Measurements from ENCODE around the gene GALNT18. TPM values are rescaled to one million over a fixed set of nuclear protein-coding genes. Genes with fewer than 3 reads are reported as not detected.

GALNT18 gene
- total RNA-seq, 6 experiments from 2014 or later = 3.7 to 11.4 (median 7.8) TPM

DNA sequence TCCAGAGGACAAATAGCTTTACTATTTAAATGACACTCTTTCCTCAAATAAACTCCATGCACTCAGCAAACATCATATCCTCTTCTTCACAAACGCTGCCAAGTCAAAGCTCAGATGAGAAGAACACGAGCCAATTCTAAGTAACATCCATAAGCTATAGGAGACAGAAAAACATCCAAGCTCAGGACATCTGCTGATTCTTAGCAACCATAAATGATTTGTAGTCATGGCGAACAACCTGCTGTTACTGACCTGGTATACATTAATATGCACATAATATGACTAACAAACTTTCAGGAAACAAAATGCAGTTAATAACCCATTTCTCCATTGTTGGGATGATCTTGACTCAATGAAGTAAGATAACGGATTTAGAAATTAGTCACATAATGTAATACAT lies 6.7 kb downstream of the GALNT18 start:
- H3K4me1 ChIP-seq = peaks cover 0 to 9% (median 0%) of the 10 kb centered on the region in 4 donors
- no peaks in the 10 kb centered on the region for H3K36me3 ChIP-seq
- H3K4me3 ChIP-seq = no peak overlapping the region
- DNase-seq (no peak), ATAC-seq (no peak)
- 54% methylated on average over 4 of the region's 4 CpGs for WGBS (ENCODE audit: insufficient coverage, low coverage, low lambda C conversion rate, missing lambda C conversion rate)
- no peak overlapping the region for H3K27ac ChIP-seq
- H3K9me3 ChIP-seq = no peaks in the 10 kb centered on the region
- no peaks in the 10 kb centered on the region for H3K27me3 ChIP-seq
- no peak for TF ChIP-seq POLR2A (IDR thresholded peaks at IDR 0.05)
- TF ChIP-seq, protein P1, sequence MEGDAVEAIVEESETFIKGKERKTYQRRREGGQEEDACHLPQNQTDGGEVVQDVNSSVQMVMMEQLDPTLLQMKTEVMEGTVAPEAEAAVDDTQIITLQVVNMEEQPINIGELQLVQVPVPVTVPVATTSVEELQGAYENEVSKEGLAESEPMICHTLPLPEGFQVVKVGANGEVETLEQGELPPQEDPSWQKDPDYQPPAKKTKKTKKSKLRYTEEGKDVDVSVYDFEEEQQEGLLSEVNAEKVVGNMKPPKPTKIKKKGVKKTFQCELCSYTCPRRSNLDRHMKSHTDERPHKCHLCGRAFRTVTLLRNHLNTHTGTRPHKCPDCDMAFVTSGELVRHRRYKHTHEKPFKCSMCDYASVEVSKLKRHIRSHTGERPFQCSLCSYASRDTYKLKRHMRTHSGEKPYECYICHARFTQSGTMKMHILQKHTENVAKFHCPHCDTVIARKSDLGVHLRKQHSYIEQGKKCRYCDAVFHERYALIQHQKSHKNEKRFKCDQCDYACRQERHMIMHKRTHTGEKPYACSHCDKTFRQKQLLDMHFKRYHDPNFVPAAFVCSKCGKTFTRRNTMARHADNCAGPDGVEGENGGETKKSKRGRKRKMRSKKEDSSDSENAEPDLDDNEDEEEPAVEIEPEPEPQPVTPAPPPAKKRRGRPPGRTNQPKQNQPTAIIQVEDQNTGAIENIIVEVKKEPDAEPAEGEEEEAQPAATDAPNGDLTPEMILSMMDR (IDR thresholded peaks at IDR 0.05) = no peak
- intact Hi-C loops (cut with DNase I) = no loop called here

DNA sequence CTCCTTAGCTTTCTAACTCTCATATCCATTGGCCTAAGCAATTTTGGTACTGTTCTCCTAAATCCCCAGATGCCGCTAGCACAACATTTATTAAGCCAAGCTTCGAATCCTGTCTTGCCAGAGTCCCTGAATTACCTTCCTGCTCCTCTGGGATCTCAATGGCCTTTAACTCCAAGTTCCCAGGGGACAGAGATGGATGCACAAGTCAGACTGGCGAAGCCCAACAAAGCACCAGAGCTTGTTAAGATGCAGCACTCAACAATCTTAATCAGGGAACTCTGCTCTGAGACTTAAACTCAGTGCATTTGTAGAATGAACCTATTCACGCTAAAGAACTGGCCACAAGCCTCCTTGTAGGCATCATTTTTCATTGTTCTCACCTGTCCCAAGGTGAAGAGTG lies 9.4 kb downstream of the GALNT18 start:
- H3K27ac ChIP-seq = no peak overlapping the region
- intact Hi-C loops (cut with DNase I) = no loop called here
- no peak for DNase-seq
- TF ChIP-seq, protein P1 (IDR thresholded peaks at IDR 0.05) = no peak
- TF ChIP-seq POLR2A (IDR thresholded peaks at IDR 0.05) = no peak
- H3K4me3 ChIP-seq = no peak overlapping the region
- no peaks in the 10 kb centered on the region for H3K4me1 ChIP-seq
- H3K36me3 ChIP-seq = no peaks in the 10 kb centered on the region
- 81% methylated on average over 4 of the region's 4 CpGs for WGBS (ENCODE audit: insufficient coverage, low coverage, low lambda C conversion rate, missing lambda C conversion rate)
- ATAC-seq = no peak
- no peaks in the 10 kb centered on the region for H3K9me3 ChIP-seq
- H3K27me3 ChIP-seq = no peaks in the 10 kb centered on the region

DNA sequence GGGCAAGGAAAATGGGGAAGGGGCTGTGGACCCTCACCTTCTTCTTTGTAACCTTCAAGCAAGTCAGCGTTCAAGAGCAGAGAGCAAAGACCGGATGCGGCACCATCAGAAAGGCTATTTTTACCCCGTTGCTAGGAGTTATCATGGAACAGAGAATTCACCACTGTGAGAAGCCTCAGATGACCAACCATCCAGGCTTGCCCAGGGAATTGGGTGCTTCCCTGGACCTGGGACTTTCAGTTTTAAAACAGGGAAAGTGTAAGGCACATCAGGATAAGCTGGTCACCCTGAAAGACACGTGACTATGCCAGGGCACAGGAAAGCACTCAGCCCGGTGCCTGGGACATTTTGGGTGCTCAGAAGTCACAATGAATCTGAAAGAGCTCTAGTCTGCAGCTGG lies 10.4 kb downstream of the GALNT18 start:
- intact Hi-C loops (cut with DNase I) = no loop called here
- Histone ChIP-seq H3K36me3 (no peaks in the 10 kb centered on the region), H3K4me3 (no peak overlapping the region), H3K9me3 (no peaks in the 10 kb centered on the region), H3K27me3 (no peaks in the 10 kb centered on the region), H3K27ac (no peak overlapping the region), H3K4me1 (no peaks in the 10 kb centered on the region)
- 67% methylated on average over 1 of the region's 6 CpGs for WGBS (ENCODE audit: insufficient coverage, low coverage, low lambda C conversion rate, missing lambda C conversion rate)
- DNase-seq (no peak), ATAC-seq (no peak)
- TF ChIP-seq, protein P1 (IDR thresholded peaks at IDR 0.05) = no peak
- no peak for TF ChIP-seq POLR2A (IDR thresholded peaks at IDR 0.05)

DNA sequence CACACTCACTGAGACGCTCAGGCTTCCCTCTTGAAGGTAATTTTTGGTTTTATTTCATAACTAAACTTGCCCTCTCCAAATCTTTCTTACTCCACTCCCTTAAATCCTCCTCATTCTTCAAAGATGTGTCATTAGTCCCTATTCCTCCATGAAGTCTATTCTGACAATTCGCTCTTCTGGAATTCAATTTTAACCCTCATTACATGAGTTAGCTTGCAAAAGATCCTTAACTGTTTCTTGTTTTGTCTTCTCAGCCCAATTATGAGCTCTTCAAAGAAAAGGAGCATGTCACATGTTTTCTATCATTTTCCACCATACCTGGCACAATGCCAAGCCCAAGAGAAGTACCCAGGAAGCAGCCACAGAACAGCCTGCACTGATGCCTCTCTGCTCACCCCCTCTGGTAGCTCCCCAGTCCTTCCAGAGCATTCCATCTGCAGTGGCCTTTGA lies 13.0 kb downstream of the GALNT18 start:
- H3K27ac ChIP-seq = no peak overlapping the region
- H3K9me3 ChIP-seq = no peaks in the 10 kb centered on the region
- intact Hi-C loops (cut with DNase I) = no loop called here
- H3K36me3 ChIP-seq = no peaks in the 10 kb centered on the region
- DNase-seq (no peak), ATAC-seq (no peak)
- no peaks in the 10 kb centered on the region for H3K4me1 ChIP-seq
- TF ChIP-seq, protein P1 (IDR thresholded peaks at IDR 0.05) = no peak
- no peak for TF ChIP-seq POLR2A (IDR thresholded peaks at IDR 0.05)
- 91% methylated on average over 2 of the region's 2 CpGs for WGBS (ENCODE audit: insufficient coverage, low coverage, low lambda C conversion rate, missing lambda C conversion rate)
- no peaks in the 10 kb centered on the region for H3K27me3 ChIP-seq
- no peak overlapping the region for H3K4me3 ChIP-seq

DNA sequence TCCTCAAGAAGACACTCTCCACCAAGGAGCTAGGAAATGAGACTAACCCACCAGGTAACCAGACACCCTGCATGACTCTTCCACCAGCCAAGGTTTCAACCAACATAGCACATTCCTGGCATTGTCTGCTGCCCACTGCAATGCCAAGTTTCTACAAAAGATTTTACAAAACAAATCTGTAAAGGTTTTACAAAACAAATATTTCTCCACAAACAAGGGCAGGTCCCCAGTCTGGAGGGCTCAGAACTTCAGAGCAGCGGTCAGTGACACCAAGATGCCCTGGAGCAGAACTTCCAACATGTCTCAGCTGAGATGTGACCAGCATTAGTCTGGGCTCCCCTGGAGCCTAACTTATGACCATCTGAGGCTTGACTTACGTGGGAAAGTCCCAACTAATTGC lies 14.0 kb downstream of the GALNT18 start:
- intact Hi-C loops (cut with DNase I) = no loop called here
- Histone ChIP-seq H3K9me3 (no peaks in the 10 kb centered on the region), H3K4me1 (no peaks in the 10 kb centered on the region), H3K4me3 (no peak overlapping the region), H3K36me3 (no peaks in the 10 kb centered on the region), H3K27me3 (no peaks in the 10 kb centered on the region), H3K27ac (no peak overlapping the region)
- 63% methylated on average over 1 of the region's 2 CpGs for WGBS (ENCODE audit: insufficient coverage, low coverage, low lambda C conversion rate, missing lambda C conversion rate)
- ATAC-seq (no peak), DNase-seq (no peak)
- no peak for TF ChIP-seq POLR2A (IDR thresholded peaks at IDR 0.05)
- TF ChIP-seq, protein P1 (IDR thresholded peaks at IDR 0.05) = no peak

All from right lobe of liver (tissue), 6 donors.